Mesothelial cell of epicardium (in vitro differentiated cells): ENCODE measurements around the gene LSP1. TPM values are rescaled to one million over a fixed set of nuclear protein-coding genes. Genes with fewer than 3 reads are reported as not detected.

Experiments used
- DNase-seq, 2 experiments: peaks; one replicate each; pipeline ENCODE4 v3.0.0; 2021; ENCODE audit warnings: low spot score in 2 of 2; ENCODE audit not compliant: unreplicated experiment in 2 of 2
- H3K27ac Mint-ChIP-seq: 2 replicates; pipeline ENCODE4 v1.8.0; 2021; ENCODE audit warnings: mixed read lengths
- H3K27me3 Mint-ChIP-seq: 2 replicates; pipeline ENCODE4 v1.8.0; 2021; ENCODE audit warnings: low read depth, mixed read lengths
- H3K36me3 Mint-ChIP-seq: 2 replicates; pipeline ENCODE4 v1.8.0; 2021; ENCODE audit warnings: mixed read lengths
- H3K4me1 Mint-ChIP-seq: 2 replicates; pipeline ENCODE4 v1.8.0; 2021; ENCODE audit warnings: mixed read lengths
- H3K4me3 Mint-ChIP-seq: 2 replicates; pipeline ENCODE4 v1.8.0; 2021; ENCODE audit warnings: mild to moderate bottlenecking, moderate library complexity, mixed read lengths
- H3K9me3 Mint-ChIP-seq: 2 replicates; pipeline ENCODE4 v1.8.0; 2021; ENCODE audit warnings: mixed read lengths
- CTCF ChIP-seq: fragments of 200-600 bp; sonication (generic); IDR thresholded peaks from one replicate; pipeline ENCODE4 v1.5.0; 2021; ENCODE audit warnings: antibody characterized with exemption; ENCODE audit not compliant: unreplicated experiment
- total RNA-seq: library from RNA; stranded (reverse); gene quantifications from 3 replicates; pipeline ENCODE4 v1.2.1, GENCODE V29; 2021

LSP1 gene
- total RNA-seq, 1 donor from 2014 or later = 4.9 TPM

- DNase-seq = peak in 1 of 2 experiments; percentile 42
- H3K4me3 Mint-ChIP-seq = peak overlapping the region; percentile 22
- no peaks in the 10 kb centered on the region for H3K27me3 Mint-ChIP-seq
- H3K36me3 Mint-ChIP-seq = no peaks in the 10 kb centered on the region
- peaks cover 39% of the 10 kb centered on the region for H3K4me1 Mint-ChIP-seq
- H3K9me3 Mint-ChIP-seq = no peaks in the 10 kb centered on the region
- TF ChIP-seq CTCF = no peak
- H3K27ac Mint-ChIP-seq = peak overlapping the region; percentile 94
These were observed 78.6 kb downstream of the LSP1 start for GRCh38 chr11:1931341-1932104.

GRCh38 chr11:1932105-1932480 is 79.2 kb downstream of the LSP1 start:
- Mint-ChIP-seq H3K27ac (peak overlapping the region; percentile 94), H3K9me3 (no peaks in the 10 kb centered on the region), H3K27me3 (no peaks in the 10 kb centered on the region), H3K4me3 (peak overlapping the region; percentile 22), H3K4me1 (peaks cover 34% of the 10 kb centered on the region), H3K36me3 (no peaks in the 10 kb centered on the region)
- DNase-seq = peak; percentile 12 to 35
- no peak for TF ChIP-seq CTCF

- H3K4me1 Mint-ChIP-seq = peaks cover 30% of the 10 kb centered on the region
- DNase-seq = peak in 1 of 2 experiments; percentile 6
- H3K27ac Mint-ChIP-seq = no peak overlapping the region
- no peaks in the 10 kb centered on the region for H3K27me3 Mint-ChIP-seq
- no peaks in the 10 kb centered on the region for H3K36me3 Mint-ChIP-seq
- H3K9me3 Mint-ChIP-seq = no peaks in the 10 kb centered on the region
- TF ChIP-seq CTCF = no peak
- no peak overlapping the region for H3K4me3 Mint-ChIP-seq
These were observed 79.8 kb downstream of the LSP1 start for GRCh38 chr11:1932681-1933080.

GRCh38 chr11:1933416-1934334 is 80.8 kb downstream of the LSP1 start:
- Mint-ChIP-seq H3K36me3 (no peaks in the 10 kb centered on the region), H3K9me3 (no peaks in the 10 kb centered on the region), H3K4me3 (no peak overlapping the region), H3K4me1 (peaks cover 36% of the 10 kb centered on the region), H3K27ac (peak overlapping the region; percentile 36), H3K27me3 (no peaks in the 10 kb centered on the region)
- peak; percentile 9 to 30 for DNase-seq
- TF ChIP-seq CTCF = no peak

- DNase-seq = peak in 1 of 2 experiments; percentile 36
- Mint-ChIP-seq H3K27me3 (no peaks in the 10 kb centered on the region), H3K36me3 (no peaks in the 10 kb centered on the region), H3K4me3 (no peak overlapping the region), H3K4me1 (peaks cover 40% of the 10 kb centered on the region), H3K27ac (no peak overlapping the region), H3K9me3 (no peaks in the 10 kb centered on the region)
- TF ChIP-seq CTCF = no peak
These were observed 81.7 kb downstream of the LSP1 start for GRCh38 chr11:1934335-1935155.
